K562 (cell line): Measurements from ENCODE around the gene FAM222A. TPM values are rescaled to one million over a fixed set of nuclear protein-coding genes. Genes with fewer than 3 reads are reported as not detected.

ENCODE experiments used
- CTCF ChIP-seq, 3 experiments: IDR thresholded peaks in 2 of 3; conservative IDR thresholded peaks in 1 of 3; 2 replicates each; pipeline ENCODE4 v1.5.1; 2011 to 2012; ENCODE audit warnings: low read length in 3 of 3, mild to moderate bottlenecking in 3 of 3, control low read depth in 2 of 3, improper control_type of control experiment in 1 of 3, inconsistent platforms in 1 of 3, low read depth in 1 of 3, mixed read lengths in 1 of 3, moderate library complexity in 1 of 3; ENCODE audit not compliant: insufficient read depth in 2 of 3
- ETV6 ChIP-seq, 3 experiments: fragments of 150-350 bp in 1 of 3; sonication (generic) in 1 of 3; formaldehyde crosslinking in 1 of 3; IDR thresholded peaks; 2 replicates each; pipeline versions ENCODE4 v1.6.1 to v1.8.0; 2014 to 2022; ENCODE audit warnings: borderline replicate concordance in 2 of 3, low read depth in 2 of 3, antibody characterized with exemption in 1 of 3, low read length in 1 of 3, mild to moderate bottlenecking in 1 of 3, missing genetic modification reagents in 1 of 3
- HMGN3 ChIP-seq: IDR thresholded peaks from 2 replicates; pipeline ENCODE4 v1.6.1; 2011; ENCODE audit warnings: borderline replicate concordance, low read depth, mild to moderate bottlenecking, mixed read lengths, low read length; ENCODE audit not compliant: insufficient read length; ENCODE audit errors: extremely low read depth
- KDM1A ChIP-seq, 2 experiments: fragments of 450-650 bp; IDR thresholded peaks; 2 replicates each; pipeline ENCODE4 v1.6.1; 2016; ENCODE audit warnings: mild to moderate bottlenecking in 2 of 2
- KLF16 ChIP-seq: IDR thresholded peaks from 2 replicates; pipeline ENCODE4 v1.6.1; 2016; ENCODE audit warnings: antibody characterized with exemption
- MNT ChIP-seq, 2 experiments: fragments of 450-650 bp; conservative IDR thresholded peaks; 2 replicates each; pipeline ENCODE4 v1.6.1; 2017; ENCODE audit warnings: mild to moderate bottlenecking in 2 of 2, moderate library complexity in 2 of 2
- PTBP1 ChIP-seq: fragments of 200-400 bp; formaldehyde crosslinking; IDR thresholded peaks from 2 replicates; pipeline ENCODE4 v1.6.1; 2017; ENCODE audit warnings: low read depth, low read length
- RBM25 ChIP-seq: fragments of 200-400 bp; formaldehyde crosslinking; IDR thresholded peaks from 2 replicates; pipeline ENCODE4 v1.6.1; 2018; ENCODE audit warnings: low read length, low read depth, moderate library complexity; ENCODE audit not compliant: severe bottlenecking
- TBL1XR1 ChIP-seq, 2 experiments: IDR thresholded peaks; 2 replicates each; pipeline ENCODE4 v1.6.1; 2012; ENCODE audit warnings: improper control_type of control experiment in 2 of 2, low read length in 2 of 2, mild to moderate bottlenecking in 1 of 2
- THAP7 ChIP-seq: fragments of 250-450 bp; sonication (Bioruptor Pico); IDR thresholded peaks from 2 replicates; pipeline ENCODE4 v1.5.0; 2021
- polyA plus RNA-seq, 8 experiments: library from polyadenylated mRNA; depleted of rRNA in 4 of 8; stranded (reverse) in 5 of 8; unstranded in 3 of 8; fragments of >200 nt; fragmentation: Nextera tagmentation in 2 of 8; fragmentation: Illumina TruSeq in 1 of 8; extraction: Ambion mirVana in 2 of 8; extraction: Trizol in 1 of 8; gene quantifications; 2 replicates each; pipeline versions ENCODE4 v1.2.1 to v1.2.3, GENCODE V29; 2011 to 2014; ENCODE audit warnings: inconsistent platforms in 1 of 8, missing spikeins in 1 of 8
- total RNA-seq, 7 experiments: library from RNA; depleted of rRNA in 6 of 7; stranded (reverse); fragments of >200 nt in 6 of 7; fragmentation: Illumina TruSeq in 2 of 7; extraction: Trizol in 2 of 7; gene quantifications; 2 replicates each; pipeline versions ENCODE4 v1.2.1 to v1.2.3, GENCODE V29; 2011 to 2021; ENCODE audit warnings: low replicate concordance in 1 of 7
- TF ChIP-seq, protein P1 (sequence below): fragments of 450-650 bp; IDR thresholded peaks from 2 replicates; pipeline ENCODE4 v1.7.1; 2018; ENCODE audit warnings: mild to moderate bottlenecking, low read depth; ENCODE audit not compliant: partially characterized antibody
- TF ChIP-seq, protein P2 (sequence below): sonication (generic); formaldehyde crosslinking; IDR thresholded peaks from 2 replicates; pipeline ENCODE4 v1.8.0; 2023; ENCODE audit warnings: missing genetic modification reagents, mild to moderate bottlenecking, borderline replicate concordance

FAM222A gene
- total and polyA plus RNA-seq, 9 of the 15 experiments (the other 6 are each of a cell fraction or from before 2014, with no cell fraction given), result 0.03 to 0.36 (median 0.12) TPM; not detected in 1

DNA sequence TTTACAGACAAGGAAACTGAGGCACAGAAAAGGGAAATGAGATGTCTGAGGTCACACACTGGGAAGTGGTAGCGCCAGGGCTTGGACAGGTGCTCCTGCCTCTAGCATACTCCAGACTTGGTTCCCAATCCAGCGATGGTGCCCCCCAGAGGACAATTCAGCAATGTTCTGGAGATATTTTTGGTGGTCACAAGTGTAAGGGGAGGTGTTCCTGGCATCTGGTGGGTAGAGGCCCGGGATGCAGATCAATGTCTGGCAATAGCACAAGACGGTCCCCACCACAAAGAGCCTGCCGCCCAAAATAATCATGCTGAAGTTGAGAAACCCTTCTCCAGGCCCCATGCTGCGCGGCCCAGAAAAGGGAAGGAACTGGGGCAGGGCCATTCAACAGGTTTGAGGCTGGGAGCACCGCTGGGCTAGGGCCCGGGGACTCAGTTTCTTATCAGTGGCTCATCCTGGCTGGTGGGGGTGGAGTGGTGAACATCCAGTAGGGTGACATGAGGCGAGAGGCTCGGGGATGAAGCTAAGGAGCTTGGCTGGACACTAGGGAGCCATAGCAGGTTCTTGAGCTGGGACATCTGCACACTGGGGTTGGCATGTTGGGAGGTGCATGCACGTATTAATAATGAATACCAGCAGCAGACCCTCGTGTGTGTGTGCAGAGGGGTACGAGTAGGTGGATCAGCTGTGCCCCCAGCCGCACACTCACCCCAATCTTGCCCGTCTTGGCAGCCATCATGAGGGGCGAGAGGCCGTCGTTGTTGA, 84.5 kb downstream of the FAM222A start (continued):
- TF ChIP-seq, protein P1, sequence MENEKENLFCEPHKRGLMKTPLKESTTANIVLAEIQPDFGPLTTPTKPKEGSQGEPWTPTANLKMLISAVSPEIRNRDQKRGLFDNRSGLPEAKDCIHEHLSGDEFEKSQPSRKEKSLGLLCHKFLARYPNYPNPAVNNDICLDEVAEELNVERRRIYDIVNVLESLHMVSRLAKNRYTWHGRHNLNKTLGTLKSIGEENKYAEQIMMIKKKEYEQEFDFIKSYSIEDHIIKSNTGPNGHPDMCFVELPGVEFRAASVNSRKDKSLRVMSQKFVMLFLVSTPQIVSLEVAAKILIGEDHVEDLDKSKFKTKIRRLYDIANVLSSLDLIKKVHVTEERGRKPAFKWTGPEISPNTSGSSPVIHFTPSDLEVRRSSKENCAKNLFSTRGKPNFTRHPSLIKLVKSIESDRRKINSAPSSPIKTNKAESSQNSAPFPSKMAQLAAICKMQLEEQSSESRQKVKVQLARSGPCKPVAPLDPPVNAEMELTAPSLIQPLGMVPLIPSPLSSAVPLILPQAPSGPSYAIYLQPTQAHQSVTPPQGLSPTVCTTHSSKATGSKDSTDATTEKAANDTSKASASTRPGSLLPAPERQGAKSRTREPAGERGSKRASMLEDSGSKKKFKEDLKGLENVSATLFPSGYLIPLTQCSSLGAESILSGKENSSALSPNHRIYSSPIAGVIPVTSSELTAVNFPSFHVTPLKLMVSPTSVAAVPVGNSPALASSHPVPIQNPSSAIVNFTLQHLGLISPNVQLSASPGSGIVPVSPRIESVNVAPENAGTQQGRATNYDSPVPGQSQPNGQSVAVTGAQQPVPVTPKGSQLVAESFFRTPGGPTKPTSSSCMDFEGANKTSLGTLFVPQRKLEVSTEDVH, result no peak
- TF ChIP-seq RBM25, result peak; percentile 57
- peak; percentile 40 to 72 (median 44); a peak in 5 of 6 replicates for TF ChIP-seq CTCF (IDR thresholded peaks at IDR 0.05 in 2 of 3, conservative IDR thresholded peaks at IDR 0.05 in 1 of 3; ENCODE audit: insufficient read depth in 2 of 3, low read depth in 1 of 3, low read length in 3 of 3)
- TF ChIP-seq HMGN3, result no peak
- TF ChIP-seq, protein P2, sequence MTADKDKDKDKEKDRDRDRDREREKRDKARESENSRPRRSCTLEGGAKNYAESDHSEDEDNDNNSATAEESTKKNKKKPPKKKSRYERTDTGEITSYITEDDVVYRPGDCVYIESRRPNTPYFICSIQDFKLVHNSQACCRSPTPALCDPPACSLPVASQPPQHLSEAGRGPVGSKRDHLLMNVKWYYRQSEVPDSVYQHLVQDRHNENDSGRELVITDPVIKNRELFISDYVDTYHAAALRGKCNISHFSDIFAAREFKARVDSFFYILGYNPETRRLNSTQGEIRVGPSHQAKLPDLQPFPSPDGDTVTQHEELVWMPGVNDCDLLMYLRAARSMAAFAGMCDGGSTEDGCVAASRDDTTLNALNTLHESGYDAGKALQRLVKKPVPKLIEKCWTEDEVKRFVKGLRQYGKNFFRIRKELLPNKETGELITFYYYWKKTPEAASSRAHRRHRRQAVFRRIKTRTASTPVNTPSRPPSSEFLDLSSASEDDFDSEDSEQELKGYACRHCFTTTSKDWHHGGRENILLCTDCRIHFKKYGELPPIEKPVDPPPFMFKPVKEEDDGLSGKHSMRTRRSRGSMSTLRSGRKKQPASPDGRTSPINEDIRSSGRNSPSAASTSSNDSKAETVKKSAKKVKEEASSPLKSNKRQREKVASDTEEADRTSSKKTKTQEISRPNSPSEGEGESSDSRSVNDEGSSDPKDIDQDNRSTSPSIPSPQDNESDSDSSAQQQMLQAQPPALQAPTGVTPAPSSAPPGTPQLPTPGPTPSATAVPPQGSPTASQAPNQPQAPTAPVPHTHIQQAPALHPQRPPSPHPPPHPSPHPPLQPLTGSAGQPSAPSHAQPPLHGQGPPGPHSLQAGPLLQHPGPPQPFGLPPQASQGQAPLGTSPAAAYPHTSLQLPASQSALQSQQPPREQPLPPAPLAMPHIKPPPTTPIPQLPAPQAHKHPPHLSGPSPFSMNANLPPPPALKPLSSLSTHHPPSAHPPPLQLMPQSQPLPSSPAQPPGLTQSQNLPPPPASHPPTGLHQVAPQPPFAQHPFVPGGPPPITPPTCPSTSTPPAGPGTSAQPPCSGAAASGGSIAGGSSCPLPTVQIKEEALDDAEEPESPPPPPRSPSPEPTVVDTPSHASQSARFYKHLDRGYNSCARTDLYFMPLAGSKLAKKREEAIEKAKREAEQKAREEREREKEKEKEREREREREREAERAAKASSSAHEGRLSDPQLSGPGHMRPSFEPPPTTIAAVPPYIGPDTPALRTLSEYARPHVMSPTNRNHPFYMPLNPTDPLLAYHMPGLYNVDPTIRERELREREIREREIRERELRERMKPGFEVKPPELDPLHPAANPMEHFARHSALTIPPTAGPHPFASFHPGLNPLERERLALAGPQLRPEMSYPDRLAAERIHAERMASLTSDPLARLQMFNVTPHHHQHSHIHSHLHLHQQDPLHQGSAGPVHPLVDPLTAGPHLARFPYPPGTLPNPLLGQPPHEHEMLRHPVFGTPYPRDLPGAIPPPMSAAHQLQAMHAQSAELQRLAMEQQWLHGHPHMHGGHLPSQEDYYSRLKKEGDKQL (CRISPR knock-in tag), result no peak
- TF ChIP-seq THAP7 (CRISPR knock-in tag), result no peak
- peak; percentile 27 to 48; a peak in 3 of 4 replicates for TF ChIP-seq KDM1A (IDR thresholded peaks at IDR 0.05)
- 0 out of 2 replicates have a peak, but pooled peaks have one; percentile 46 for TF ChIP-seq PTBP1
- TF ChIP-seq KLF16, result no peak
- TF ChIP-seq MNT (conservative IDR thresholded peaks at IDR 0.05), result no peak
- no peak for TF ChIP-seq ETV6 (IDR thresholded peaks at IDR 0.05; ENCODE audit: borderline replicate concordance in 1 of 2, low read depth in 2 of 2, low read length in 1 of 2)
- no peak for TF ChIP-seq ETV6 (CRISPR knock-in tag; IDR thresholded peaks at IDR 0.05; ENCODE audit: borderline replicate concordance)
- TF ChIP-seq TBL1XR1 (IDR thresholded peaks at IDR 0.05; ENCODE audit: low read length in 2 of 2), result no peak
